ENCODE data around the gene UBE2I. TPM values are rescaled to one million over a fixed set of nuclear protein-coding genes. Genes with fewer than 3 reads are reported as not detected.

Gene UBE2I
- total and polyA plus RNA-seq, 2 donors (not counting 1 experiment from before 2014, with no cell fraction given): 152 to 265 TPM

Other genes with a start within 250 kb of the UBE2I start
- gene SSTR5, start 236.9 kb upstream of the UBE2I start, total RNA-seq: not detected in 2 replicates
- not detected in 2 replicates for gene SSTR5, start 236.9 kb upstream of the UBE2I start, polyA plus RNA-seq
- gene C1QTNF8, start 213.4 kb upstream of the UBE2I start, total RNA-seq: not detected in 2 replicates
- gene C1QTNF8, start 213.4 kb upstream of the UBE2I start, polyA plus RNA-seq: not detected in 2 replicates
- 0.05 and 0.07 TPM in 2 replicates for gene CACNA1H, start 156.5 kb upstream of the UBE2I start, total RNA-seq
- gene CACNA1H, start 156.5 kb upstream of the UBE2I start, polyA plus RNA-seq: 0.10 and 0.13 TPM in 2 replicates
- gene TPSG1, start 84.4 kb upstream of the UBE2I start, total RNA-seq: not detected in 2 replicates
- gene TPSG1, start 84.4 kb upstream of the UBE2I start, polyA plus RNA-seq: not detected in 2 replicates
- not detected in 2 replicates for gene TPSB2, start 79.5 kb upstream of the UBE2I start, total RNA-seq
- not detected in 2 replicates for gene TPSB2, start 79.5 kb upstream of the UBE2I start, polyA plus RNA-seq
- gene TPSAB1, start 68.9 kb upstream of the UBE2I start, total RNA-seq: not detected in 2 replicates
- not detected in 2 replicates for gene TPSAB1, start 68.9 kb upstream of the UBE2I start, polyA plus RNA-seq
- not detected in 2 replicates for gene TPSD1, start 53.6 kb upstream of the UBE2I start, total RNA-seq
- gene TPSD1, start 53.6 kb upstream of the UBE2I start, polyA plus RNA-seq: not detected in 2 replicates
- gene BAIAP3, start 24.0 kb downstream of the UBE2I start, total RNA-seq: 130 TPM in 2 replicates
- 67.1 and 119 TPM in 2 replicates for gene BAIAP3, start 24.0 kb downstream of the UBE2I start, polyA plus RNA-seq
- 42.3 and 43.7 TPM in 2 replicates for gene TSR3, start 42.2 kb downstream of the UBE2I start, total RNA-seq
- 31.8 and 35.7 TPM in 2 replicates for gene TSR3, start 42.2 kb downstream of the UBE2I start, polyA plus RNA-seq
- 69.1 and 76.0 TPM in 2 replicates for gene GNPTG, start 42.3 kb downstream of the UBE2I start, total RNA-seq
- 96.4 and 109 TPM in 2 replicates for gene GNPTG, start 42.3 kb downstream of the UBE2I start, polyA plus RNA-seq
- 178 and 189 TPM in 2 replicates for gene UNKL, start 105.1 kb downstream of the UBE2I start, total RNA-seq
- gene UNKL, start 105.1 kb downstream of the UBE2I start, polyA plus RNA-seq: 53.9 and 62.7 TPM in 2 replicates
- 11.7 and 13.2 TPM in 2 replicates for gene UQCC4, start 111.1 kb downstream of the UBE2I start, total RNA-seq
- gene UQCC4, start 111.1 kb downstream of the UBE2I start, polyA plus RNA-seq: 27.6 and 31.0 TPM in 2 replicates
- 0.34 and 0.64 TPM in 2 replicates for gene PERCC1, start 121.4 kb downstream of the UBE2I start, total RNA-seq
- 0.46 and 0.84 TPM in 2 replicates for gene PERCC1, start 121.4 kb downstream of the UBE2I start, polyA plus RNA-seq
- 12.4 and 16.6 TPM in 2 replicates for gene CCDC154, start 134.9 kb downstream of the UBE2I start, total RNA-seq
- 14.6 and 22.9 TPM in 2 replicates for gene CCDC154, start 134.9 kb downstream of the UBE2I start, polyA plus RNA-seq
- 274 and 286 TPM in 2 replicates for gene CLCN7, start 165.4 kb downstream of the UBE2I start, total RNA-seq
- 215 and 280 TPM in 2 replicates for gene CLCN7, start 165.4 kb downstream of the UBE2I start, polyA plus RNA-seq
- 0.22 TPM in 1 of 2 replicates, not detected in the other for gene PTX4, start 179.3 kb downstream of the UBE2I start, total RNA-seq
- 0.27 and 0.33 TPM in 2 replicates for gene PTX4, start 179.3 kb downstream of the UBE2I start, polyA plus RNA-seq
- 81.9 and 88.4 TPM in 2 replicates for gene TELO2, start 183.7 kb downstream of the UBE2I start, total RNA-seq
- 136 and 158 TPM in 2 replicates for gene TELO2, start 183.7 kb downstream of the UBE2I start, polyA plus RNA-seq
- 0.27 and 0.58 TPM in 2 replicates for gene TMEM204, start 224.0 kb downstream of the UBE2I start, total RNA-seq
- gene TMEM204, start 224.0 kb downstream of the UBE2I start, polyA plus RNA-seq: 2.3 and 2.7 TPM in 2 replicates

Data from B cell (primary cell).